Right renal cortex interstitium (tissue), 3 donors: ENCODE results near the gene LRRC8D. TPM values are rescaled to one million over a fixed set of nuclear protein-coding genes. Genes with fewer than 3 reads are reported as not detected.

Experiments used
- DNase-seq, 3 donors: peaks; one replicate each; pipeline ENCODE4 v3.0.0-alpha.2; 2013; ENCODE audit warnings: low read depth in 3 of 3, low spot score in 2 of 3
- polyA plus RNA-seq, 3 donors: library from polyadenylated mRNA; unstranded; fragments of 120-200 nt; gene quantifications; one replicate each; pipeline ENCODE4 v1.2.1, GENCODE V29; 2013; ENCODE audit not compliant: insufficient read length in 3 of 3

LRRC8D gene
- polyA plus RNA-seq, 3 donors = 38.5 to 42.3 (median 40.4) TPM

- DNase-seq = no peak
Observed at GRCh38 chr1:89934461-89934860, 113.6 kb downstream of the LRRC8D start.

- DNase-seq = no peak
Observed at GRCh38 chr1:89935235-89935634, 114.4 kb downstream of the LRRC8D start.

DNA sequence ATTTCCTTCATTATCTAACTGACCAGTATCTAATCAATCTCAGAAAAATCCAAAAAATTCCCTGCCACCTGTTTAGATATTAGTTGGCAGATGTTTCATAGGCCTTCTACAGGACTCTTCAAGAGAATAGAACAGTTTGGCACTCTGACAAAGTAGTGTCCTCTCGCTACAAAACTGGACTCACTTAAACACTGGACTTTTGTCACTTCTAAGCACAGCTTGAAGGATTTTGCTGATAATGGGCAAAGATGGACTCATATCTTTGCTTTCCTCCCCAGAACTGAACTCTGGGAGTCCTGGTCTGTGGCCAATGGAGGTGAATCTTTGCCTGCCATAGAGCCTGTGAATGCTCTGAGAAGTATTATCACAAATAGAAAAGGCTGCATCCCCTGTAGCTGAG lies 115.9 kb downstream of the LRRC8D start:
- no peak for DNase-seq

DNA sequence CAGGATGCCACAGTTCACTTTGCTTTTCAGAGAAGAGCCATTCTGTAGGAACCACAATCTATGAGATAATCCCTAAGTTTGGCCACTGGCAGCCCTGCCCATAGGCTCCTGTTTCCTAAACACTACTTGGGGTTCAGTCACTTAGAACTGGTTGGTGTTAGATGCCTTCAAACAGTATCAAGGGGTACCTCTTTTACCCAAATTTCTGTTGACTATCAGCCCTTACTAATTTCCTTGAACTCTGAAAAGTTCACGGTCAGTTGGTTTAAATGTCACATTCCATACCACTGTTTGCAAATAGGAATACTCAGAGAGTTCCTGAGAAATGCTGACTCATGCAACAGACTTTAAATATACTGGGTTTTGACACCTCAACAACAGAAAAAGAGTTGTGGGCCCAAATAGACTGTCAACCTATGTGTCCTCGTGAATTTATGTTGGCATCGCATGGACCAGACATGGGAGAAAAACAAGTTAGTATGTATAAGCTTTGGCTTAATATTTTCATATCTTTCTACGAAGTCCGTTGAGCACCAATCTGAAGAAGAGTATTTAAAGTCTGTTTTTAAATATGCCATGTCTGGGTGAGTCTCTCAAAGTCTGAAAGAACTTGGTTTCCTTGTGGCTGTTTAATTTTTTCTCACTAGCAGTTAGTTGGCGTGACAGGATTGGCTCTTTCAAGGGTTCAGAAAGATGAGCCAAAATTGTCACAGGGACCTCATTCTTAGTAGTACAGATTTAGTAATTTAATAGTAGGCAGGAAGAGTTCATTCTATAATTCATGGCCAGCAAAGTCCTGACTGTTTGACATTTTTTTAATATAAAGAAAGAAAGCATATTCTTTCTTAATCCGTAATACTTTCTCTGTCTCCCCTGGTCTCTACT lies 117.6 kb downstream of the LRRC8D start:
- DNase-seq = no peak

DNA sequence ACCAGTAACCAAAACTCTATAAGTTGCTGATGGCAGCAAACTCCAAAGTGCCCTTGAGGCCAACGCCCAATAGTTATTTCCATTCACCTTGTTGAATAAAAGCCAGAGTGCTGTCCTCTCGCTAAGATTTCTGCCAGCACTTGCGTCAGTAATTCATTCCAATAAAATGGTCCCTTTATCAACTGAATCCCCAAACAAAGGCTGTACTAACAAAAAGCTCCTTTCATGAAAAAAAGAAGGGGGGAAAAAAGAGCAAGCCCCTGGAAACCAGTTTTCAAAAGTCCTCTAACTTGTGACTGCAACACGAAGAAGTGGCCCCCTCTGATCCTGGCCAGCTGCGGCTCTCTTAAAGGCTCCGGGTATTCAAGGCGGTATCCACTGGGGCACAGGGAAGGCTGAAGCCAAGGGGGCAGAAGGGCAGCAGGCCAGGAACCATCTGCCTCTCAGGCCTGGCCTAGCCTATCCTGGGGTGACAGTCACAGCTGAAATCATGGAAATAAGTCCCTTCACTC lies 118.3 kb downstream of the LRRC8D start:
- no peak for DNase-seq

DNA sequence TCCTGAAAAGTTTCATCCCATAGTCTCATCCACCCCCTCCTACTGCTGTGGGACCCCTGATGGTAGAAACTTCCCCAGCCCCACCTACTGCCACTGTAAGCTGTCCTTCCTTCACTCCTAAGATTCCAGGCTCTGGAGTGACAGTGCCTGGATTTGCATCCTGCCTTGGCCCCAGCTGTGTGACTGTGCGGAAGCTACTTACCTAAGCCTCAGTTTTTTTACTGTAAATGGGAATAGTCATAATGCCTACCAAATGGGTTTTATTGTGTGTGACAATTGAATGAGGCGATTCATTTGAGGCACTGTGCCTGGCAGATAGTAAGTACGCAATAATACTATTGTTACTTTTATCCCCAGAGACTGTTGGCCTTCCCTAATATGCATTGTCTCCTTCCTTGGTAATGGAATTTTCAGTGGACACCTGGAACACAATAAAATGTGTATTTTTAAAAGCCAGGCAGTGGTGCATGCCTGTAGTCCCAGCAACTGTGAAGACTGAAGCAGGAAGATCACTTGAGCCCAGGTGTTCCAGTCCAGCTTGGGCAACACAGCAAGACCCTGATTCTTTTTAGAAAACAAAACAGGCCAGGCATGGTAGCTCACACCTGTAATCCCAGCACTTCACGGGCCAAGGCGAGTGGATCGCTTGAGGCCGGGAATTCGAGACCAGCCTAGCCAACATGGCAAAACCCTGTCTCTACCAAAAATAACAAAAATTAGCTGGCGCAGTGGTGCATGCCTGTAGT lies 119.0 kb downstream of the LRRC8D start:
- DNase-seq = no peak

- no peak for DNase-seq
Observed at GRCh38 chr1:89941110-89941766, 120.4 kb downstream of the LRRC8D start.

DNA sequence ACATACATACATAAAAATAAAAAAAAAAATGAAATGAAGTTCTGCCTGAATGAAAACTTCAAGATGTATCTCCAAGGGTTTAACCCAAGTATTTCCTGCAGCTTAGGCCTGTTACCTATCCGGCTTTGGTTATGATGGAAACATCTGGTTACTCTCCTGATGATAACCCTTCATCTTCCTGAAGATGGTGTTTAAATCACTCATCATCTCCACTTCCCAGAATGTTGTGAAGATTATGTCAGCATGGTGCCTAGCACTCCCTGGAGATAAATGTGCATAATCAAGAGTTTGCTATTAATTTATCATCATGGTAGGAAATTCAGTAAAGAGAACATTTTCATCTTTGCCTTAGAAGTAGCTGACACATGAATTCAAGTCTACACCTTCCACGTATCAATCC lies 121.2 kb downstream of the LRRC8D start:
- DNase-seq = no peak

- DNase-seq = no peak
Observed at GRCh38 chr1:89942825-89943658, 122.2 kb downstream of the LRRC8D start.

DNA sequence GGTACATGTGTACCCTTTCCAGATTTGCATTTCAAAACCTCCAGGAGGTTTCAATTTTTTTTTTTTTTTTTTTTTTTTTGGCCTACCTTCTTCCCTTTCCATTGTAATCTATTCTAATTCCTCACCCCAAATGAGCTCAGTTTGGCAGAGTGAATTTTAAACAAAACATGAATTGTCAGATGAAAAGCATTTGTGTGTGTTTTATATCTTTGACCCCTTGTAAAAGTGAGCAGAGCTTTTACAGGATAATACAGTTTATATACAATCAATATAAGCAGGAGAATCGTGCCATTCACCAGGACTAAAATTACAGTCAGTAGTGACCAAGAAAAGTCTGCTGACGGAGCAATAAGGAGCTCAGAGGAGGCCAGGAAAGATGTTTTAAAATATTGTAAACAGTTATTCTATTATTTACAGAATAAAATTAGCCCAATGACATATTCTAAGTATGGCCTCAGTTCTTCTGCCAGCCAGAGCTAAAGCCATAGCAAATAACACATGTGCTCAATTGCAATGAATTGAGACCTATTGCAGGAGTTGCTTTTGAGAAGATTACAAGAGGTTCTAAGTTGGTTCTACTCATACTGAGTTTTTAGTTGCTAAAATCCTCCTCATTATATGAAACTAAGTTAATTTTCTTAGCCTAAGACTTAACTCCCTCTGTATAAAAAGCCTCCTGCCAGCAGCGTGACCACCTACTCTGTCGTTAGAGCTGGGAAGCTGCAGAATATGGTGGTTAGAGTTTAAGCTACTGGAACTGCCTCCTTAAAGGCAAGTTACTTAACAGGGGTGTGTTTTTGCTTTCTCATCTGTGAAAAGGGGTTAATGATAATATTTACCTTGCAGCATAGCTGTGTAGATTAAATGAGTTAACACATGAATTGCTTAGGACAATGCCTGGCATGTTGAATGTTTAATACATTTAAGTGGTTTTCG lies 123.3 kb downstream of the LRRC8D start:
- DNase-seq = no peak

DNA sequence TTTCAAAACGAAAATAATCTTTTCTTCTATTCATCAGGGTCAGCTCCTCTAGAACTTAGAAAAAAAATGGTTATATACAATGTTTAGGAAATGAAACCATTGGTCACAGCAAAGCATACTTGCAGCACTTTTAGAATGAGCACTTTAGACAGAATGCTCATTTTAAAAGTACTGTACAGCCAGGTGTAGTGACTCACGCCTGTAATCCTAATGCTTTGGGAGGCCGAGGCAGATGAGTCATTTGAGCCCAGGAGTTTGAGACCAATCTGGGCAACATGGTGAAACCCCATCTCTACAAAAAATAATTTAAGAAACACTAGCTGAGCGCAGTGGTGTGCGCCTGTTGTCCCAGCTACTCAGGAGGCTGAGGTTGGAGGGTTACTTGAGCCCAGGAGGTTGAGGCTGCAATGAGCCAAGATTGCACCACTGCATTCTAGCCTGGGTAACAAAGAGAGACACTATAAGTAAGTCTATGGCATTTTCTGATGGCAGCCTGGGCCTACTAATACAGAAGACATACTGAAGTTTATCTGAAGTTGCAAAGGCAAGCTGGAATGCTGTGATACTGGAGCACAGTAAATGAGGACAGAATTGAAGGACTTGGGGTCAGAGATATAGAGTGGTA lies 125.1 kb downstream of the LRRC8D start:
- no peak for DNase-seq

GRCh38 chr1:89946532-89946931 lies 125.7 kb downstream of the LRRC8D start:
- no peak for DNase-seq

DNA sequence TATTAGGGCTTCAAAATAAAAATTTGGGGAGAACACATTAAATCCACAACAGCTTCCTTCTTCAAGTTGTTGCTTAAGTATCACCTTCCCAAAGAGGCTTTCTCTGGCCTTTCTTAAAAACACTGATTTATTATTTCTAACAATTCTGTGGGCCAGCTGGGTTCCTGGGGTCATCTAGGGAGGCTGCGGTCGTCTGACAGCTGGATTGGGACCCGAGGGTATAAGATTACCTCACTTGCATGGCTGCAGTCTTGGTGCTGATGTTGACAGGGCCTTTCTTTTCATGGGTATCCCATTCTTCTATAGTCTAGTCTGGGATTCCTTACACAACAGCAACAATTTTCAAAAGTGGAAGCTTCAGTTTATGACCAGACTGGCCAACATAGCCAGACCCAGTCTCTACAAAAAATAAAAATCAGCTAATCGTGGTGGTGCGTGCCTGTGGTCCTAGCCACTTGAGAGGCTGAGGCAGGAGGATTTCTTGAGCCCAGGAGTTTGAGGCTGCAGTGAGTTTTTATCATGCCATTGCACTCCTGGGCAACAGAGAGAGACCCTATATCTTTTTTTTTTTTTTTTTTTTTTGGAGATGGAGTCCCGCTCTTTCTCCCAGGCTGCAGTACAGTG lies 128.0 kb downstream of the LRRC8D start:
- DNase-seq = no peak

GRCh38 chr1:89949991-89950624 lies 129.3 kb downstream of the LRRC8D start:
- no peak for DNase-seq

DNA sequence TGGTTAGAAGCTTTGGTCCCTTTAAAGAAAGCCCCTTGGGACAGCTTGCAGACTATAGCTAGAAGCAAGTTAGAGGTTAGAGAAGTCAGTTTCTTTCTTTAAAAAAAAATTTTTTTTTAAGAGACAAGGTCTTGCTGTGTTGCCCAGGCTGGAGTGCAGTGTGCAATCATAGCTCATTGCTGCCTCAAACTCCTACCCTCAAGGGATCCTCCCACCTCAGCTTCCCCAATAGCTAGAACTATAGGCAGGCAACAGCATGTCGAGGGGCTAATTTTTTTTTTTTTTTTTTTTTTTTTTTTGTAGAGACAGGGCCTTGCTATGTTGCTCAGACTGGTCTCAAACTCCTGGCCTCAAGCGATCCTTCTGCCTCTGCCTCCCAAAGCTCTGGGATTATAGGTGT lies 129.9 kb downstream of the LRRC8D start:
- DNase-seq = no peak

- DNase-seq = no peak
Observed at GRCh38 chr1:89951766-89952604, 131.2 kb downstream of the LRRC8D start.

- no peak for DNase-seq
Observed at GRCh38 chr1:89952605-89953130, 131.8 kb downstream of the LRRC8D start.
